Kidney (tissue), 14 donors: ENCODE measurements around the gene MCTS1. TPM values are rescaled to one million over a fixed set of nuclear protein-coding genes. Genes with fewer than 3 reads are reported as not detected.

Experiments
- DNase-seq, 5 donors: peaks; one replicate each; pipeline ENCODE4 v3.0.0-alpha.2; 2013 to 2020
- FAIRE-seq: peaks from 2 replicates; lab custom pipeline; 2012; peaks lifted over from hg19 to GRCh38; lab: Jason Lieb, UNC
- H3K27ac ChIP-seq, 2 donors: one replicate each; pipeline ENCODE4 v1.7.0; 2013; ENCODE audit warnings: low read depth in 2 of 2, low read length in 2 of 2, inconsistent platforms in 1 of 2
- H3K27me3 ChIP-seq: one replicate; pipeline ENCODE4 v1.7.1; 2013; ENCODE audit warnings: low read length, inconsistent platforms; ENCODE audit not compliant: control insufficient read depth, insufficient read depth
- H3K36me3 ChIP-seq, 3 donors: one replicate each; pipeline versions ENCODE4 v1.7.0 to v1.7.1; 2013; ENCODE audit warnings: low read length in 3 of 3, control low read depth in 1 of 3, inconsistent platforms in 1 of 3; ENCODE audit not compliant: insufficient read depth in 3 of 3, control insufficient read depth in 2 of 3
- H3K4me1 ChIP-seq, 3 donors: one replicate each; pipeline versions ENCODE4 v1.7.0 to v1.7.1; 2013; ENCODE audit warnings: low read length in 3 of 3, inconsistent platforms in 1 of 3, low read depth in 1 of 3; ENCODE audit not compliant: control insufficient read depth in 2 of 3, insufficient read depth in 2 of 3
- H3K4me3 ChIP-seq, 3 donors: one replicate each; pipeline versions ENCODE4 v1.7.0 to v1.8.1; 2013; ENCODE audit warnings: low read length in 3 of 3, control low read depth in 1 of 3, inconsistent platforms in 1 of 3
- H3K9ac ChIP-seq, 3 donors: one replicate each; pipeline versions ENCODE4 v1.7.0 to v1.7.1; 2013; ENCODE audit warnings: low read length in 3 of 3, control low read depth in 1 of 3, inconsistent platforms in 1 of 3
- H3K9me3 ChIP-seq, 3 donors: one replicate each; pipeline versions ENCODE4 v1.7.0 to v1.7.1; 2013; ENCODE audit warnings: low read length in 3 of 3, control low read depth in 1 of 3, inconsistent platforms in 1 of 3; ENCODE audit not compliant: control insufficient read depth in 2 of 3, insufficient read depth in 1 of 3
- intact Hi-C: fragments of 100-400 bp; cut with DNase I; formaldehyde crosslinking; loops from one replicate; pipeline ENCODE4 v1.11.1; 2022
- polyA plus RNA-seq: library from polyadenylated mRNA; stranded (reverse); fragments of 350-450 nt; fragmentation: Illumina TruSeq; extraction: RNeasy Lipid Tissue Mini Kit (QIAGEN cat#74804); gene quantifications from one replicate; pipeline ENCODE4 v1.2.3, GENCODE V29; 2014; ENCODE audit warnings: low read depth, low replicate concordance; ENCODE audit not compliant: insufficient read depth
- total RNA-seq: library from RNA; stranded (reverse); fragmentation: NEBNext Ultra II Directional; extraction: Animal tissue kit (Norgen Biotek cat#: 25700); gene quantifications from one replicate; pipeline ENCODE4 v1.2.1, GENCODE V29; 2021
- TF ChIP-seq, protein P1 (sequence below): IDR thresholded peaks from 3 replicates; pipeline ENCODE4 v1.5.1; 2012; ENCODE audit warnings: mild to moderate bottlenecking, moderate library complexity, borderline replicate concordance; ENCODE audit not compliant: insufficient read depth; ENCODE audit errors: extremely low read depth
- donor health status: control.
- donor health status: control.
- donor health status: control.
- donor health status: control.
- donor health status: control.
- donor health status: DM: yes; HTN: yes; CAD: no.
- donor health status: Normal renal cell carcinoma (clear cell type).

MCTS1 gene
- total and polyA plus RNA-seq, 2 donors from 2014 or later, result 30.6 to 73.7 TPM

DNA sequence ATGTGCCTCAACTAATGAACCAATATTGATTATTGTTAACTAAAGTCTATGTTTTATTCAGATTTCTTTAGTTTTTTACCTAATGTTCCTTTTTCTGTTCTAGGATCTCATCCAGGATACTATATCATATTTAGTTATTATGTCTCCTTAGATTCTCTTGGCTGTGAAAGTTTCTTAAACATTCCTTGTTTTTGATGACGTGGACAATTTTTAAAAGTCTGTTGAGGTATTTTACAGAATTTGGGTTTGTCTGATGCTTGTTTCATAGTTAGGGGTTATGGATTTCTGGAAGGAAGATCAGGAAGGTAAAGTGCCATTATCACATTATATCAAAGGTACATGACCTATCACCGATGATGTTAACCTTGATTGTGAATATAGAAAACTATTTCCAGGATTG is 18.2 kb upstream of the MCTS1 start:
- TF ChIP-seq, protein P1, sequence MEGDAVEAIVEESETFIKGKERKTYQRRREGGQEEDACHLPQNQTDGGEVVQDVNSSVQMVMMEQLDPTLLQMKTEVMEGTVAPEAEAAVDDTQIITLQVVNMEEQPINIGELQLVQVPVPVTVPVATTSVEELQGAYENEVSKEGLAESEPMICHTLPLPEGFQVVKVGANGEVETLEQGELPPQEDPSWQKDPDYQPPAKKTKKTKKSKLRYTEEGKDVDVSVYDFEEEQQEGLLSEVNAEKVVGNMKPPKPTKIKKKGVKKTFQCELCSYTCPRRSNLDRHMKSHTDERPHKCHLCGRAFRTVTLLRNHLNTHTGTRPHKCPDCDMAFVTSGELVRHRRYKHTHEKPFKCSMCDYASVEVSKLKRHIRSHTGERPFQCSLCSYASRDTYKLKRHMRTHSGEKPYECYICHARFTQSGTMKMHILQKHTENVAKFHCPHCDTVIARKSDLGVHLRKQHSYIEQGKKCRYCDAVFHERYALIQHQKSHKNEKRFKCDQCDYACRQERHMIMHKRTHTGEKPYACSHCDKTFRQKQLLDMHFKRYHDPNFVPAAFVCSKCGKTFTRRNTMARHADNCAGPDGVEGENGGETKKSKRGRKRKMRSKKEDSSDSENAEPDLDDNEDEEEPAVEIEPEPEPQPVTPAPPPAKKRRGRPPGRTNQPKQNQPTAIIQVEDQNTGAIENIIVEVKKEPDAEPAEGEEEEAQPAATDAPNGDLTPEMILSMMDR, result no peak
- H3K4me1 ChIP-seq, result no peaks in the 10 kb centered on the region
- no peak for DNase-seq
- H3K9ac ChIP-seq, result no peak overlapping the region
- H3K9me3 ChIP-seq, result no peaks in the 10 kb centered on the region
- H3K36me3 ChIP-seq, result no peaks in the 10 kb centered on the region
- intact Hi-C loops, result no loop called here
- H3K4me3 ChIP-seq, result no peak overlapping the region
- H3K27ac ChIP-seq, result no peak overlapping the region
- FAIRE-seq, result no peak
- H3K27me3 ChIP-seq, result no peaks in the 10 kb centered on the region

DNA sequence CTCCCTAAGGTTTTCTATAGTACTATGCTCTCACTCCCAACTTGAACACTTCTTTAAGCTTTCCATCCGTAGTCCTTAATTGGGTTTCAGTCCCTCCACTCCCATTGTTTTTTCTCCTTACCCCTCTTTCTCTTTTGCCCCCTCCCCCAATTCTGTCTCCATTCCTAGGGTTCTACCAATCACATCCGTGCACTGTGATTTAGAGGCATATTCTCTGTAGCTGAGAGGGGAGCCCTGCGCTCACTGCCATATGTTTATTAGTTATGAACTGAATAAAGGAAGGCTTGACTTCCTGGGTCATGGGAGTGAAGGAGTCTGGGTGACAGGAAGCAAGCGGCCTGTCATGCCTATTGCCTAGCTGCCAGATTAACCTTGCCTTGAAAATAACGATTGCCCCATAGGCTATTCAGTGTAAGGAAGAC is 471 bp downstream of the MCTS1 start:
- no peaks in the 10 kb centered on the region for H3K27me3 ChIP-seq
- FAIRE-seq (no peak), DNase-seq (peak in 3 of 5 donors; percentile 22 to 46 (median 31))
- H3K36me3 ChIP-seq, result no peaks in the 10 kb centered on the region
- no peaks in the 10 kb centered on the region for H3K4me1 ChIP-seq
- H3K4me3 ChIP-seq, result peak overlapping the region; percentile 84 to 91 (median 89)
- H3K9me3 ChIP-seq, result no peaks in the 10 kb centered on the region
- H3K27ac ChIP-seq, result peak overlapping the region; percentile 72 to 91
- intact Hi-C loops, result no loop called here
- TF ChIP-seq, protein P1, result no peak
- peak overlapping the region; percentile 43 to 84 (median 74) for H3K9ac ChIP-seq

DNA sequence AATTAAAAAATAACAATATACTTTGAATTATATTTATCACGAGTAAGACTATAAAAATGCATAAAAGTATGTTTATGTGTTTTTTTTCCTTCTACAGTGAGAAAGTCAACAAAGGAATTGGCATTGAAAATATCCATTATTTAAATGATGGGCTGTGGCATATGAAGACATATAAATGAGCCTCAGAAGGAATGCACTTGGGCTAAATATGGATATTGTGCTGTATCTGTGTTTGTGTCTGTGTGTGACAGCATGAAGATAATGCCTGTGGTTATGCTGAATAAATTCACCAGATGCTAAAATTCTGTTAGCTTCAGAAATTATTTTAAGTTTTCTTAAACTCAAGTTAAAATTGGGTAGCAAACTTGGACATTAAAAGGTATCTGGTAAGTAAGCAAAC is 8.2 kb downstream of the MCTS1 start:
- Histone ChIP-seq H3K36me3 (peaks cover 2 to 9% (median 3%) of the 10 kb centered on the region in 3 donors), H3K4me3 (no peak overlapping the region), H3K9ac (no peak overlapping the region), H3K9me3 (no peaks in the 10 kb centered on the region), H3K4me1 (no peaks in the 10 kb centered on the region), H3K27ac (no peak overlapping the region), H3K27me3 (no peaks in the 10 kb centered on the region)
- intact Hi-C loops, result no loop called here
- TF ChIP-seq, protein P1, result no peak
- DNase-seq (no peak), FAIRE-seq (peak; percentile 82)

DNA sequence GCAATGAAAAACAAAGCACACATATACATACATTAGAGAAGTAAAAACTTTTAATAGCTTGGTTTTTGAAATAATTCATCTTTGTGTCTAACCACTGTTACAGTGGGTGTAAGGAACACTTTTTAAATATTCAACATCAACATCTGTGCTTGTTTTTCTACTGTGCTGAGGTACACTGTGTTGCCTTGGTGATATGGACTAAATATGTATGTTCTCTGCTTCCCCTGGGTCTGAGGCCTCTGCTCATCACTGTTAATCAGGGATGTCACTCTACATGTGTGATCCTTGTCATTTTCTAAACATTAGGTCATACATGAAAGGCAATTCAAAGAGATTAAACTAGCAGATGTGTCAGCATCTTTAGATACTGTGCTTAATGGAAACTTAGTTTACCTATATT is 10.9 kb downstream of the MCTS1 start:
- no peak for DNase-seq
- H3K9me3 ChIP-seq, result no peaks in the 10 kb centered on the region

More for the DNA sequence above, 10.9 kb downstream of the MCTS1 start:
- Histone ChIP-seq H3K9ac (no peak overlapping the region), H3K27me3 (no peaks in the 10 kb centered on the region), H3K36me3 (peaks cover 2 to 9% (median 3%) of the 10 kb centered on the region in 3 donors), H3K27ac (no peak overlapping the region), H3K4me3 (no peak overlapping the region), H3K4me1 (no peaks in the 10 kb centered on the region)
- FAIRE-seq, result peak; percentile 19
- TF ChIP-seq, protein P1, result no peak
- intact Hi-C loops, result no loop called here
